GM18526 (cell line): ENCODE measurements around the gene PSMA4.

ENCODE experiments used
- POLR2A ChIP-seq: IDR thresholded peaks from 3 replicates; pipeline ENCODE4 v1.6.1; 2011; ENCODE audit not compliant: insufficient read length; ENCODE audit errors: extremely low read depth

PSMA4 gene

GRCh38 chr15:78598348-78598747 is 58.1 kb downstream of the PSMA4 start:
- no peak for TF ChIP-seq POLR2A

GRCh38 chr15:78599189-78599588 is 58.9 kb downstream of the PSMA4 start:
- no peak for TF ChIP-seq POLR2A
